HEK293T (cell line): ENCODE results near the gene KRT13.

Experiments
- ARNT ChIP-seq: fragments of 450-650 bp; IDR thresholded peaks from 2 replicates; pipeline ENCODE4 v1.6.1; 2017; ENCODE audit warnings: mild to moderate bottlenecking
- BHLHE40 ChIP-seq: fragments of 450-650 bp; IDR thresholded peaks from 2 replicates; pipeline ENCODE4 v1.6.1; 2016; ENCODE audit warnings: mild to moderate bottlenecking, moderate library complexity, borderline replicate concordance
- ELF4 ChIP-seq: fragments of 450-650 bp; IDR thresholded peaks from 2 replicates; pipeline ENCODE4 v1.6.1; 2017; ENCODE audit warnings: antibody characterized with exemption
- FOXA1 ChIP-seq: fragments of 450-650 bp; IDR thresholded peaks from 2 replicates; pipeline ENCODE4 v1.6.1; 2016; ENCODE audit warnings: mild to moderate bottlenecking
- FOXK2 ChIP-seq: fragments of 450-650 bp; IDR thresholded peaks from 2 replicates; pipeline ENCODE4 v1.6.1; 2016; ENCODE audit warnings: mild to moderate bottlenecking
- FOXM1 ChIP-seq: fragments of 450-650 bp; IDR thresholded peaks from 2 replicates; pipeline ENCODE4 v1.6.1; 2017; ENCODE audit warnings: mild to moderate bottlenecking, borderline replicate concordance
- HDGF ChIP-seq: fragments of 450-650 bp; IDR thresholded peaks from 2 replicates; pipeline ENCODE4 v1.6.1; 2017; ENCODE audit warnings: antibody characterized with exemption, borderline replicate concordance
- L3MBTL2 ChIP-seq: fragments of 450-650 bp; conservative IDR thresholded peaks from 2 replicates; pipeline ENCODE4 v1.6.1; 2016; ENCODE audit warnings: mild to moderate bottlenecking
- NFRKB ChIP-seq: fragments of 450-650 bp; IDR thresholded peaks from 2 replicates; pipeline ENCODE4 v1.6.1; 2016; ENCODE audit warnings: mild to moderate bottlenecking, moderate library complexity
- PKNOX1 ChIP-seq: fragments of 450-650 bp; IDR thresholded peaks from 2 replicates; pipeline ENCODE4 v1.6.1; 2016
- SP1 ChIP-seq: fragments of 450-650 bp; IDR thresholded peaks from 2 replicates; pipeline ENCODE4 v1.6.1; 2017
- SUZ12 ChIP-seq: fragments of 450-650 bp; IDR thresholded peaks from 2 replicates; pipeline ENCODE4 v1.6.1; 2016; ENCODE audit warnings: mild to moderate bottlenecking
- TARDBP ChIP-seq: fragments of 450-650 bp; IDR thresholded peaks from 2 replicates; pipeline ENCODE4 v1.6.1; 2016
- ZNF384 ChIP-seq: fragments of 450-650 bp; IDR thresholded peaks from 2 replicates; pipeline ENCODE4 v1.6.1; 2016

DNA sequence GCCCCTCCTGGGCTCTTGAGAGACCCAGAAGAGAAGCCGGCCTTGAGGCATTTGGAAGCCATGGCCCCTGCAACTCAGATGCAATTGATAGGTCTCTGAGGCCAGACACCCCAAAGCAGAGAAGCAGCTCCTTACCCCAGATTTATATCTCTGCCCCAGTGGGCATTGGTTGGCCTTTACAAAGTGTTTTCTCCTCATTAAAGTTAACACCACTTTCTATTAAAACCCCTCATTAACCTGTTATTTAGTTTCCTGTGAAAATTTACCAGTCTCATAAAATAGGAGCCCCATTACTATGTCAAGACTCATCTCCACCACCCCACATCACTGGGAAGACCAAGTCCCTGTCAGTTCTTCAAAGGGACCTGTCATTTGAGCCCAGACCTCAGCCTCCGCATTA, 24.4 kb downstream of the KRT13 start, which contains the start of gene KRT35:
- no peak for TF ChIP-seq ZNF384
- TF ChIP-seq FOXK2, result no peak
- TF ChIP-seq ARNT, result no peak
- no peak for TF ChIP-seq NFRKB
- no peak for TF ChIP-seq TARDBP
- no peak for TF ChIP-seq HDGF
- TF ChIP-seq ELF4, result no peak
- no peak for TF ChIP-seq BHLHE40
- no peak for TF ChIP-seq SP1
- TF ChIP-seq FOXA1, result no peak
- TF ChIP-seq L3MBTL2, result no peak
- TF ChIP-seq PKNOX1, result no peak
- TF ChIP-seq SUZ12, result no peak
- no peak for TF ChIP-seq FOXM1
